GM23248 (cell line): Measurements from ENCODE around the gene CALHM3.

Source experiments
- EZH2 ChIP-seq: fragments of 200-600 bp; sonication (generic); IDR thresholded peaks from 2 replicates; pipeline ENCODE4 v1.6.1; 2018; ENCODE audit warnings: antibody characterized with exemption, mild to moderate bottlenecking; ENCODE audit not compliant: insufficient read depth, poor library complexity, severe bottlenecking
- EZH2phosphoT487 ChIP-seq: fragments of 200-600 bp; sonication (generic); IDR thresholded peaks from 2 replicates; pipeline ENCODE4 v1.6.1; 2018; ENCODE audit warnings: antibody characterized with exemption, moderate library complexity, mild to moderate bottlenecking, low read depth; ENCODE audit not compliant: insufficient read depth

- no peak for TF ChIP-seq EZH2
- TF ChIP-seq EZH2phosphoT487: no peak
These were observed 12.3 kb downstream of the CALHM3 start for GRCh38 chr10:103466734-103467133.
